Stimulated activated CD4-positive, alpha-beta T cell treated with anti-CD3 and anti-CD28 coated beads, Interleukin-2, amount 100 ng/mL, for 48 hours (primary cell): ENCODE results near the gene SHKBP1.
"Not testable (repeated sequence)": the region's sequence is repeated elsewhere in the genome, so short reads cannot be mapped to it uniquely, and the experiment has no call there.

Experiments used
- DNase-seq, 2 donors: peaks; one replicate each; pipeline ENCODE4 v3.0.0-alpha.2; 2020

Gene SHKBP1

DNA sequence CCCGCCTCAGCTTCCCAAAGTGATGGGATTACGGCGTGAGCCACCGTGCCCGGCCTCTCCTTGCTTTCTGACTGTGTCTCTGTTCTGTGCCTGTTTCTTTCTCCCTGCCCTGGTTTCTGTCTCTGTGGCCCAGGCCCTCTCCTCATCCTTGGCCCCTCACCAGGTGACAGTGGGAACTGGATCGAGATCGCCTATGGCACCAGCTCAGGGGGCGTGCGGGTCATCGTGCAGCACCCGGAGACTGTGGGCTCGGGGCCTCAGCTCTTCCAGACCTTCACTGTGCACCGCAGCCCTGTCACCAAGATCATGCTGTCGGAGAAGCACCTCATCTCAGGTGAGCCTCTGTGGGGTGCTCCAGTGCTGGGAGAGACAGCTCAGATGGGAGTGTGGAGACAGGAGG lies 9.9 kb downstream of the SHKBP1 start:
- DNase-seq: no peak

DNA sequence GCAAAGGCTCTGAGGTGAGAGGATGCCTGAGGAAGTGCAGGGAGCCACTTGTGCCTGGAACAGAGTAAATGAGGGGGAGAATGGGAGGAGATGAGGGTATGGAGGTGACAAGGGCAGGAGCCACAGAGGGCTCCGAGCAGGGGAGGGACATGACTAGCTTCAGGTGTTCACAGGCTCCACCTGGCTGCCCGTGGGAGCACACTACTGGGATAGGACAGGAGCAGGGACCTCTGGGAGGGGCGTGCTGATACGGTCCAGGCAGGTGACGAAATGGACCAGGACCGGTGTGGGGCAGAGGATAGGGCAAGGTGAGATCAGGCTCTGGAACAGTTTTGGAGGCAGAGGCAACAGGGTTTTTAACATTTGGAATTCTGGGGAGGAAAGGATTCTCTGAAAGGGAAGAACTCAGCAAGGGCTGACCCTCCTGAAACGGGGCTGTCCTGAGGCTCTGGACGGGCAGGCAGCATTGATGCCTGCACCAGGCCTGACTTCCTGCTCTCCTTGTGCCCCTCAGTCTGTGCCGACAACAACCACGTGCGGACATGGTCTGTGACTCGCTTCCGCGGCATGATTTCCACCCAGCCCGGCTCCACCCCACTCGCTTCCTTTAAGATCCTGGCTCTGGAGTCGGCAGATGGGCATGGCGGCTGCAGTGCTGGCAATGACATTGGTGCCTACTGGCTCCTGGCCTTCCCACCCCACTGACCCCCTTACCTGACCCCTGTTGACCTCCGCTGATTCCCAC lies 11.6 kb downstream of the SHKBP1 start:
- no peak for DNase-seq

DNA sequence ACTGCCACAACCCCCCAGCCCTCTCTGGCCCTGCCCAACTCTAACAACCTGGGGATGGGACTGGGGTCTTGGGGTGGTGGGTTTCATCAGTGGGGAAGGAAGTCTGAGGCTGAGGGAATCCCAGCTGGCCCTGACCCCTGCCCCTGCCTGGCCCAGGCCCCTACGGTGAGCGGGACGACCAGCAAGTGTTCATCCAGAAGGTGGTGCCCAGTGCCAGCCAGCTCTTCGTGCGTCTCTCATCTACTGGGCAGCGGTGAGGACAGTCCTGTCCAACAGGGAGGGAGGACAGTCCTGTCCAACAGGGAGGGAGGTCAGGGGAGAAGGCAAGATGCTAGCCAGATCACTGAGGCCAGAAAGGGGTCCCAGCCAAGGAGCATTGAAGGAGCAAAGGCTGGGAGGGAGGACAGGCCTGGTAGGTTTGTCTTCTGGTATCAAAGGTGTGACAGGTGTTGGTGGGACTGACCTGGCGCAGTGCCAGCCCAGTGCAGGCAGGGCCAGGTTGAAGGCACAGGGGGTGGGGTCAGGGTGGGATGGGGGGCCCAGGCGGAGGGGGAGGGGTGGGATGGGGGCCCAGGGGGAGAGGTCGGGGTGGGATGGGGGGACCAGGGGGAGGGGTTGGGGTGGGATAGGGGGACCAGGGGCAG lies 12.4 kb downstream of the SHKBP1 start:
- no peak for DNase-seq

DNA sequence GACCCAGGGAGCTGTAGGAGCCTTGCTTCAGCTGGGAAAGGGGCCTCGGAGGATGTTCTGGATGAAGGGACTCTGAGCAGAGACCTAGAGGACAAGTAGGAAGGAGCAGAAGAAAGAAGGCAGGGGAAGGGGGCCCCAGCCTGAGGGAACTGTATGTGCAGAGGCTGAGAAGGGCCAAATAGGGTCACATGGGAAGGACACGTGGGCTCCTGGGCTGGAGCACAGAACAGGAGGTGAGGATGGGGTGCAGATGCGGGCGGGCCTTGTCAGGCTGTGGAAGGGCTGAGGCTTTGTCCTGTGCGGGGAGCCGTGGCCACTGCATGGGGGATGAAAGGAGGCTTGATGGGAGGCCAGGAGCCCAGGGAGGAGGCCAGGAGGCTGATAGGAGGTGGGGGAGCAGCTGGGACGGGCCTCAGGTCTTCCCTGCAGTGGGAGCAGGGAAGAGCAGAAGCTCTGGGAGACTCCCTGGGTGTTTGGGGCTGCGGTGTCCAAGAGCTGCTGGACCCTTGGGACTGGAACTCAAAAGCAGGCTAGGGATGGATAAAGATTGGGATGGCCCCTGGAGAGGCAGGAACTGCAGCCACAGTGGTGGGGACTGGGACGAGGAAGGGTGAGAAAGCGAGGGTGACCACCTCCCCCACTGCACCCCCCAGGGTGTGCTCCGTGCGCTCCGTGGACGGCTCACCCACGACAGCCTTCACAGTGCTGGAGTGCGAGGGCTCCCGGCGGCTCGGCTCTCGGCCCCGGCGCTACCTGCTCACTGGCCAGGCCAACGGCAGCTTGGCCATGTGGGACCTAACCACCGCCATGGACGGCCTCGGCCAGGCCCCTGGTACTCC lies 13.1 kb downstream of the SHKBP1 start:
- no peak for DNase-seq

DNA sequence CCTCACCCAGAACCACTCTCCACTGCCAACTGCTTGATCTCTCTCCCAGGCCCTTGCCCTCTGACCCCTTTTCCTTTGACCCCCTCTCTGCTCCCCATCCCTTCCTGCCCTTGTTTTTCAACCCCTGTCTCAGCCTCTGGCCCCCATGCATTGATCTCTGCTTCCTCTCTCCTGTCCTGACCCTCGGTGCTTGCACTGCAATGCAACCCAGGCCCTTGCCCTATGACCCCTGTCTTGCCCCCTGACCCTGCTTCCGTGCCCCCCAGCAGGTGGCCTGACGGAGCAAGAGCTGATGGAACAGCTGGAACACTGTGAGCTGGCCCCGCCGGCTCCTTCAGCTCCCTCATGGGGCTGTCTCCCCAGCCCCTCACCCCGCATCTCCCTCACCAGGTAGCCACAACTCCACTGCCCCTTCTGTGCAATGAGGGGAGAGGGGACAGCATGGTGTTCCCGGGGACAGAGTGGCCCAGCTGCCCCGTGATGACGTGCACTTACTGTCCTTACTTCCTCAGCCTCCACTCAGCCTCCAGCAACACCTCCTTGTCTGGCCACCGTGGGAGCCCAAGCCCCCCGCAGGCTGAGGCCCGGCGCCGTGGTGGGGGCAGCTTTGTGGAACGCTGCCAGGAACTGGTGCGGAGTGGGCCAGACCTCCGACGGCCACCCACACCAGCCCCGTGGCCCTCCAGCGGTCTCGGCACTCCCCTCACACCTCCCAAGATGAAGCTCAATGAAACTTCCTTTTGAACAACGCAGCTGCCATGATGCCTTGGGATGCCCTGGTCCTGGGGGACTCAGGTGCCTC lies 14.0 kb downstream of the SHKBP1 start:
- no peak for DNase-seq

DNA sequence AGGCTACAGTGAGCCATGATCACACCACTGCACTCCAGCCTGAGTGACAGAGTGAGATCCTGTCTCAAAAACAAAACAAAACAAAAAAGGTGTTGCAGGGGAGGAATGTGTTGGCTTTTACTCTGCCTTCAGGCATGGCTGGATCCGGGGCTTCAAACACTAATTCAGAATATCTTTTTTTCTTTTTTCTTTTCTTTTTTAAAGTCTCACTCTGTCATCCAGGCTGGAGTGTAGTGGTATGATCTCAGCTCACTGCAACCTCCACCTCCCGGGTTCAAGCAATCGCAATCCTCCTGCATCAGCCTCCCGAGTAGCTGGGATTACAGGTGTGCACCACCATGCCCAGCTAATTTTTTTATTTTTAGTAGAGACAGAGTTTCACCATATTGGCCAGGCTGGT lies 15.1 kb downstream of the SHKBP1 start:
- not testable (repeated sequence) for DNase-seq

DNA sequence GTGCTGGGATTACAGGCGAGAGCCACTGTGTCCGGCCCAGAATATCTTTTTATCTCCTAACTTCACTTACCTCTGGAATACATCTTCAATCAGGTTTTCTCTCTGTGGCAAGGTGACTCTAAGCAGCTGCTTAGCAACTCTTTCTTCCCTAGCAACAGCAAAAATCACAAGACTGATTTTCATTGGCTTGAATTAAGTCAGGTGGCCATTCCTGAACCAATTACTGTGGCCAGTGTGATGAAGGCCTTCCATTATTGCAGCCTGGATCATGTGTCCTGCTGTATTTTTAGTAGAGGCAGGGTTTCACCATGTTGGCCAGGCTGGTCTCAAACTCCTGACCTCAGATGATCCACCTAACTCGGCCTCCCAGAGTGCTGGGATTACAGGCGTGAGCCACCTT lies 15.5 kb downstream of the SHKBP1 start:
- DNase-seq: no peak

DNA sequence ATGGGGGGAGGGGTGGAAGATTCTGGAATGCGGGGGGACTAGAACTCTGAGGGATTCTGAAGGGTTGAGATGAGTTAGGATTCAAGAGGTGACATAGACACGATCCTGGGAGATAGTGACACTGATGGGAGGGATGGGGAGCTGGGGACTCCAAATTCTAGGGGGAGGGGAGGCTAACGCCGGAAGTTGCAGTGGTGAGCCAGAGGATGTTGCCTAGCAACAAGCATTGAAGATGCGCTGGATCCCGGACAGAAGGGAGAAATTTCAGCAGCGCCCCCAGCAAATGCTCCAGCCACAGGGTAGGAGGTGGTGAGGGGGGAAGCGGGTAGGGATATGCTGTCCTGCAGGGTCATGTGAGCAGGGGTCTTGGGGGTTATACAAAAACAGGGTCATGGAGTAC lies 17.6 kb downstream of the SHKBP1 start:
- DNase-seq: no peak

DNA sequence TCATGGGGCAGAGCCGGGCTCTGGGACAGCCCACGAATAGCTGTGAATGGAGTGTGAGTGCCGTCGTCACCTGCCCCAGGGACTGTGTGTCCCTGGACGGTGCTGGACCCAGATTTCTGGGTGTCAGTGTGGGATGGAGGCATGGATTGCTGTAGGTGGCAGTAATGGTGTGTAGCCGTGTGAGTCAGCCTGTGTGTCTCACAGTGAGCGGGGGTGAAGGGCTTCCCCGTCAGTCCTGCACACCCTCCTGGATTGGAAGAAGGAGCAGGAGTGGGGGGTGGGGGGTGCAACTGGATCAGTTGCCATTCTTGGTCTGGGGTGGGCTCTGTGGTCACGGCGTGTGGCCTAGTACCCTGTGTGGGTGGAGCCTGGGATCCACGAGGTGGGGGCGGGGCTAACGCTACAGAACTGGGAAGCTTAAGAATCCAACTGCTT lies 18.0 kb downstream of the SHKBP1 start:
- DNase-seq: no peak

DNA sequence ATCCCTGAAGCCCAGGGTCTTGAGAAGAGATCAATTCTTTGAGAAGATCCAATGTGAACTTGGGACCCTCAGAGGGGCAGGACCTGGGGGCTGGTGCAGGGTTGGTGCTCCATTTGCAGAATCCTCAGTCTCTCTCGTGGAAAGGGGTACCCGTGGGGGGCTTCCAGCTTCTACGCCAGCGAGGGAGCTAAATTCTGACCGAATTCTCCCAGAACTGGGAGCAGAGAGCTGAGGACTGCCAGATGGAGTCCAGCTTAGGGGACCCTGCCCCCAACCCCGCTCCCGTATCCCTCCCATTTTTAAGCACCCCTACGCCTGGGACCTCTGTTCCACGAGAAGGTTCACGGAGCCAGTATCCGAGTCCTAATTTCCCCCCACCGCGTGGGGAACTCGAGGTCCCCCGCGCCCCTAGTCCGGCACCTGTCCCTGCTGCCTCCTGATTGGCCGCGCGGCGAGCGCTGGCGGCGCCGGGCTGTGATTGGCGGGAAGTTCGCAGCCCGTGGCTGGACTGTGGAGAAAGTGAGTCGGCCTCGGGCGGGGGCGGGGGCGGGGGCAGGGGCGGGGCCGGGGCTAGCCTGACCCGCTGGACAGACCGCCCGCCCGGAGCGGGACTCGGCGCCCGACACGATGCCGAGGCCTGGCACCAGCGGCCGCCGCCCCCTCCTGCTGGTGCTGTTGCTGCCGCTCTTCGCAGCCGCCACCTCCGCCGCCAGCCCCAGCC lies 20.1 kb downstream of the SHKBP1 start:
- no peak for DNase-seq

DNA sequence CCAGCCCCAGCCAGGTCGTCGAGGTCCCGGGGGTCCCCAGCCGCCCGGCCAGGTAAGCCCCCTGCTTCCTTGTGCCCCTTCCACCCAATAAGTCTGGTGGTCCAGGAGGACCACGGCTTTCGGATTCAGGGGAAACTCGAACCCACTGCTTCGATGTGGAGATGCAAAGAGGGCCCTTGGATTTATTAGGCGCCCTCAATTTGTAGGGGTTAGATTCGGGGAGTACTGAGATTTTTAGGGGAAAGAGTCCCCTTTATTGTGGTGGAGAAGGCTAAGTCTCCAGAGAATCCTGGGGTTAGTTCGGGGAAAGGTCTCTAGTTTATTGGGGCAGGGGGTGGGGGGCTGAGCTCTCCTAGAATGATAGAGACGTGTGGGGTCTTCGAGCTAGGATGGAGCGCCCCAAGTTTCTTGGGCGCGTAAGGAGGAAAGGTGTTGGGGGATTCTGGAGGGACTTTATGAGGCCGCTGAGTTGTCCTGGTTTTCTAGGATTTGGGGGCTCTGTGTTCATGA lies 20.7 kb downstream of the SHKBP1 start:
- no peak for DNase-seq

DNA sequence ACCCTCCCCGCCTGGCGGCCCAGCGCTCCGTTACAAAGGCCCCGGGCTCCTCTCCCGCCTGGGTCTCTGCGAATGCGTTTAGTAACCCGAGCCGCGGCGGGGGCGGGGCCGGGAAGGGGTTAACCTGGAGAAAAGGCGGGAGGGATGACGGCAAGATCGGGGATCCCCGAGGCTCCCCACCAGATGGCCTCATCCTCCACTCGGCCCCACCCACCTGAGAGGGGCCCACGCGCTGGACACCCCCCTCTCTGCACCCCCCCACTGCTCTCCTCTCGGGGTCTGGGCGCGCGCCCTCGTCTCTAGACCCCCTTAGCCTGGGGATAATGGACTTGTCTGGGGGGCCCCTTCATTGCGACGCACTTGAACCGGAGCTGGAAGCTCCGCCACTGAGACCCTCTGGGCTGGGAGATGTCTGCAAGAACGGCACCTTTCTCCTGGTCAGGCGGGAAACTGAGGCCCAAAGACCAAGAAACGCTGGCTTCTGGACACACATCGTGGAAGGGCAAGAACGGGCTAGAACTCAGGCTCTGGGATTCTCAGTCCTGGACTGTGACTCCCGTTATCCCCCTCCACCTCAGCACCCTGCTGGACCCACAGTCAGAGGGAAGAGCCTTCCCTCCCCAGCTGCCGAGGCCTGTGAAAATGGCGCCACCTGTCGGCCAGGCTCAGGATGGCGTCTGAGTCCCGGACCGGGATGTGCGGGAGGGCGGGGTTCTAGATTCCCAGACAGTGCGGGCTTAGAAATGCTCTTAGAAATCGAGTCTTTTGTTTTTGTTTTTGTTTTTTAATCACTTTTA lies 21.6 kb downstream of the SHKBP1 start:
- DNase-seq: peak; percentile 91 to 95

DNA sequence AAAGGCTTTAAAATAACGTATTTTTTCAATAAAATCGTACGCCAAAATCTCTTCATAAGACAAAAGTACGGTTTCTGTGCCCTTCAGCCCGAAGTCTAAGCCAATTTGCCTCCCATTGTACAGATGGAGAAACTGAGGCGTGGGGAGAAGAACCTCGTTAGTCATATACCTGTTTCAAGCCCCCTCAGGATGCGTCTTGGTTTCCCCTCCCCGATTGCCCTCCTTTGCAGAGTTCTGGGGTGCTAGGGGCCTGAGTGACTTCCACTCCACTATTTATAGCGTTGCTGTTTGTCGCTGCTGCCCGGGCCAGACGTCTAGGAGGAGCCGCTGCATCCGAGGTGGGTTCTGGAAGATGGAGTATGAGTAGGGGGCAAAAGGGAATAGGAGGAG lies 22.2 kb downstream of the SHKBP1 start:
- no peak for DNase-seq

DNA sequence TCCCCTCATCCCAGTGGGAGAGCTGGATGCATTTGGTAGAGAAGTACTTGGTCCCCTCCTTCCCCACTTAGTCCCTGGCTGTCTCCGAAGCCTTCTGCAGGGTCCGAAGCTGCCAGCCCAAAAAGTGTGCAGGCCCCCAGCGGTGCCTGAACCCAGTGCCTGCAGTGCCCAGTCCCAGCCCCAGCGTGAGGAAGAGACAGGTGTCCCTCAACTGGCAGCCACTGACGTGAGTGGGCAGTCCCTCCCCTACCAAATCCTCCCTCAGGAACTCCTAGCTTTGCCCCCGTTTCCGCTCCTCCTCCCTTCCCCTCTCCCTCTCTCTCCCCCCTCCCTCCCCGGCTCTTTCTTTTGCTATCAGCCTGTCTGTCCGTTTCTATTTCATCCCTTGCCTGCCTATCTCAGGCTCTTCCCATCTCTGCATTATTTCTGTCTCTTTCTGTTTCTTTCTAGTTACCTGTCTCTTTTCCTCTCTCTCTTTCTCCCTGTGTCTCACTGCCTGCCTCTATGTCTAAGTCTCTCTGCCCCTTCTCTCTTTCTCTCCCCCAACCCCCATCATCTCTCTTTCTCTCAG lies 22.7 kb downstream of the SHKBP1 start:
- DNase-seq: no peak

DNA sequence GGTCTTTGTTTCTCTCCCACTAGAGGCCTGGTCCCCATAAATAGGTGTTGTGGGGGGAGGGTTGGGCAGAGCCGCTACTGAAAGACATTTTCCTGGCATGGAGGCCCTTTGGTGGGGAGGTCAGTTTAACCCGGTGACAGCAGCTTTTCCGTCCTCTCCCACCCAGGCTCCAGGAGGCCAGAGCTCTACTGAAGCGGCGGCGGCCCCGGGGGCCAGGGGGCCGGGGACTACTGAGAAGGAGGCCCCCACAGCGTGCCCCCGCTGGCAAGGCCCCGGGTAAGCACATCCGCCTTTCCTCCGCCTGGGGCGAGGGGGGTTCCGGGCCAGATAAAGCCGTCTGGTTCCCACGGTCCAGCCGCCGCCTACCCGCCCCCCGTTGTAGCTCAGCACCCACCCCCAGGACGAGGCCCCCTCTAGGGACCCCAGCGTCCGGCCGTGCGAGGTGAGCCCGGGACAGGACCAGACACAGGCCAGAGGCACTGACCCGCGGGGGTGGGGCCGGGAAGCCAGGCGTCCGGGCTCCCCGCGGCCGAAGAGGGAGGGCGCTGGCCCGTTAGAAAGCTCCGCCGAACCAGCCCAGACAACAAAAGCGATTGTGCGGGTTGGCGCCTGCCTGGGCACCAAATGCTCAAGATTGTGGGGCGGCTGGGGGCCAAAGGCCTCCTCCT lies 23.4 kb downstream of the SHKBP1 start:
- DNase-seq: no peak

DNA sequence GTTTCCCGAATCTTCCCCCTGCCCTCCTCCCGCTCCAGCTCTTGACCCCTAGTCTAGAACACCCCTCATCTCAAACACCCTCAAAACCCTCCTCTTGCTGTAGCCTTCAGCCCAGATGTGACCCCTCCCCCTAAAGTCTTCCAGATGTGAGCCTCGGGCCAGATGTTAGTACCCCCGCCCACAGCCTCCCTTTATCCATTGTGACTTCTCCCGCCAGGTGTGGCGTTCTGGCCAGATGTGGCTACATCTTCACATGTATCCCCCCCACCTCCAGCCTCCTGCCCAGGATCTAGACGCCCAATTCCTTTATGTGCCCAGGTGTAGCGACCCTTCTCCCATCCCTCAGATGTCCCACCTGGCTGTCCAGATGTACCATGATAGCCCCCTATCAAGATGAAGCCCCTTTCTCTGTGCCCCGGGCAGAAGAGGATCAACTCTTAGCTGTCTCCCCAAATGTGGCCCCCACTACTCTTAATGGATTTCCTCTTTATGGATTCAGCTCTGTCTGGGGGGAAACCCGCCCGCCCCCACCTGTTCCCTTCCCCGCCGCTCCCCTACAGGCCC lies 24.0 kb downstream of the SHKBP1 start:
- no peak for DNase-seq

DNA sequence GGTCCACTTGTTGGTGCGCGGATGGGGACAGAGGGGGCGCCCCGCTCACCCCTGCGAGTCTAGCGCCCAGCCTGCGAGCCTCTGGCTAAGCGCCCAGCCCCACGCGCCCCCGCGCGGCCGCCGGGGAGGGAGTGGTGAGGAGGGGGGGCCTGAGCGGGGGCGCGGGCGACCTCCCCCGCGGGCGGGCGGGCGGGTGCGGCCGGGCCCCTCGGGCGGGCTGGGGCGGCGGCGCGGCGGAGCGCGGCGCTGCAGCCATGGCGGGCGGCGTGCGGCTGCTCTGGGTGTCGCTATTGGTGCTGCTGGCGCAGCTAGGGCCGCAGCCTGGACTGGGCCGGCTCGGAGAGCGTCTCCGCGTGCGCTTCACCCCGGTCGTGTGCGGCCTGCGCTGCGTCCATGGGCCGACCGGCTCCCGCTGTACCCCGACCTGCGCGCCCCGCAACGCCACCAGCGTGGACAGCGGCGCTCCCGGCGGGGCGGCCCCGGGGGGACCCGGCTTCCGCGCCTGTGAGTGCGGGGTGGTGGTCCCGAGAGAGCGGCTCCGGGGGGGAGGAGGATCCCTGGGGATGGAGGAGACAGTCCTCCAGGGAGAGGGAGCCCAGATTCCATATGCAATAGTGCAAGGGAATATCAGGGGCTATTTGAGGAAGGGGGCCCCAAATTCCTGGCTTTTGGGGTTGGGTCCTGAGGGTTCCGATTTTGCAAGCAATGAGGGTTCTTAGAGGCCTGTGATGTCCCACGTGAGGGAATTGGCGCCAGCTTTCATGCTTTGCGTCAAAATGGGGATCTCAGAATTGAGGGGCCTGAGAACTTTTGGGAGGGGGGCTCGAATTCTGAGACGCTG lies 24.7 kb downstream of the SHKBP1 start, which contains the start of gene LTBP4:
Gene LTBP4 (plus strand): TSS at position 236 of the 841 bp plus-strand sequence. CDS start 19 bp downstream, at position 255.
- no peak for DNase-seq

DNA sequence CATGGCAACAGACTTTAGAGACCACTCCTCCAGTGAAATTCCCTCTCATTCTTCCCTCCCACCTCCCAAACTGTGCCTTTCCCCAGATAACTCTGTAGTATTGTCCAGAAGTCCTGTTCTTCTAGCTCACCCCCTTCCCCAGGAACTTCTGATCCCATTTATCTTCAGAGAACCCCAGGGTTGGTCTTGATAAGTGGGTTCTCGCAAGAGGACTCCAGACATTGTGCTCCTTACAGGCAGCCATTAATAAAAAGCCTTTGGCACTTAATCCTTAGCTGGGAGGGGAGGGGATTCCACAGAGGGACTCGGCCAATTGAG lies 26.4 kb downstream of the SHKBP1 start:
- no peak for DNase-seq
